ENCODE measurements around the gene FUT6. TPM values are rescaled to one million over a fixed set of nuclear protein-coding genes. Genes with fewer than 3 reads are reported as not detected.
A peak's percentile ranks its signal among the peaks of the same experiment; 100 is the strongest.

Gene FUT6
- total and polyA plus RNA-seq, 4 donors, result 2.6 to 14.0 (median 7.3) TPM

DNA sequence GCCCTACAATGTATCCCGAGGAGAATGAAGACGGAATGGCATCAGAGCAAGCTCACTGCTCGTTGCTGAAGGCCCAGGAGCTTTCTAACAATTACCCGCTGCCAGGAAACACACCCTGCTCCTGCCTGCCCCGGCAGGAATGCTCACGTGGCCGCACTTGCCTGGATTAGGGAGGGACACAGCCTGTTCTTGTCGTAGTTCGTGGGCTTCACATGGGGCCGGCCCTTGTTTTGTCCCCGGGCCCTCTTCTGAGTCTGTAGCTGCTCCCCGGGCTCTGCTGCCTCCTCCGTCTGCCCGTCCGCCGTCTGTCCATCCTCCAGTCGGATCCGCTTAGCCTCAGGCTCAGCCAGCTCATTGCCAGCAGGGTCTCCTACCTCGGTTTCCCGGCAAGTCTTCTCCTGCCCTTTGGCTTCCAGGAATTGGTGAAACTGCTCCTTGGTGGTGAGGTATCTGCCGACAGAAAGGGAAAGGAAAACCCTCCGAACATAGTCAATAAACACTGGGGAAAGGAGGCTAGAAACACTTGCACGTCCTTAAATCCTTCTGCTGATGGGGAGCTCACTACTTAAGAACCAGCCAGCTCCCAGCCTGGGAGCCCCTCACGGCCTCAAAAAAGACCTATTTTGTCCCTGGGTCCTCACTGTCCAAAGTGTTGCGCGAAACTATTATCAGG, 49.5 kb downstream of the FUT6 start:
- H3K27me3 ChIP-seq (ENCODE audit: control insufficient read depth in 4 of 4, insufficient read depth in 4 of 4, low read length in 3 of 4), result no peaks in the 10 kb centered on the region
- 82% methylated on average over 26 of the region's 26 CpGs for WGBS
- no peak for DNase-seq (ENCODE audit: low spot score)
- H3K4me3 ChIP-seq (ENCODE audit: low read depth in 1 of 3, low read length in 3 of 3), result peak overlapping the region; percentile 47 to 91 (median 67)
- peaks cover 8 to 47% (median 27%) of the 10 kb centered on the region in 4 donors for H3K36me3 ChIP-seq (ENCODE audit: control insufficient read depth in 4 of 4, insufficient read depth in 3 of 4, low read depth in 1 of 4, low read length in 3 of 4)
- no peaks in the 10 kb centered on the region for H3K9me3 ChIP-seq (ENCODE audit: control insufficient read depth in 4 of 4, low read length in 3 of 4)
- no peak for TF ChIP-seq SP1 (IDR thresholded peaks at IDR 0.05)
- TF ChIP-seq NR2F2 (IDR thresholded peaks at IDR 0.05), result no peak
- TF ChIP-seq, protein P1, sequence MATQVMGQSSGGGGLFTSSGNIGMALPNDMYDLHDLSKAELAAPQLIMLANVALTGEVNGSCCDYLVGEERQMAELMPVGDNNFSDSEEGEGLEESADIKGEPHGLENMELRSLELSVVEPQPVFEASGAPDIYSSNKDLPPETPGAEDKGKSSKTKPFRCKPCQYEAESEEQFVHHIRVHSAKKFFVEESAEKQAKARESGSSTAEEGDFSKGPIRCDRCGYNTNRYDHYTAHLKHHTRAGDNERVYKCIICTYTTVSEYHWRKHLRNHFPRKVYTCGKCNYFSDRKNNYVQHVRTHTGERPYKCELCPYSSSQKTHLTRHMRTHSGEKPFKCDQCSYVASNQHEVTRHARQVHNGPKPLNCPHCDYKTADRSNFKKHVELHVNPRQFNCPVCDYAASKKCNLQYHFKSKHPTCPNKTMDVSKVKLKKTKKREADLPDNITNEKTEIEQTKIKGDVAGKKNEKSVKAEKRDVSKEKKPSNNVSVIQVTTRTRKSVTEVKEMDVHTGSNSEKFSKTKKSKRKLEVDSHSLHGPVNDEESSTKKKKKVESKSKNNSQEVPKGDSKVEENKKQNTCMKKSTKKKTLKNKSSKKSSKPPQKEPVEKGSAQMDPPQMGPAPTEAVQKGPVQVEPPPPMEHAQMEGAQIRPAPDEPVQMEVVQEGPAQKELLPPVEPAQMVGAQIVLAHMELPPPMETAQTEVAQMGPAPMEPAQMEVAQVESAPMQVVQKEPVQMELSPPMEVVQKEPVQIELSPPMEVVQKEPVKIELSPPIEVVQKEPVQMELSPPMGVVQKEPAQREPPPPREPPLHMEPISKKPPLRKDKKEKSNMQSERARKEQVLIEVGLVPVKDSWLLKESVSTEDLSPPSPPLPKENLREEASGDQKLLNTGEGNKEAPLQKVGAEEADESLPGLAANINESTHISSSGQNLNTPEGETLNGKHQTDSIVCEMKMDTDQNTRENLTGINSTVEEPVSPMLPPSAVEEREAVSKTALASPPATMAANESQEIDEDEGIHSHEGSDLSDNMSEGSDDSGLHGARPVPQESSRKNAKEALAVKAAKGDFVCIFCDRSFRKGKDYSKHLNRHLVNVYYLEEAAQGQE (IDR thresholded peaks at IDR 0.05), result no peak
- TF ChIP-seq JUND (IDR thresholded peaks at IDR 0.05), result no peak
- TF ChIP-seq TAF1 (conservative IDR thresholded peaks at IDR 0.05), result no peak
- no peak for TF ChIP-seq RXRA (IDR thresholded peaks at IDR 0.05)
- no peak for TF ChIP-seq EGR1 (IDR thresholded peaks at IDR 0.05; ENCODE audit: low read depth in 2 of 2)
- no peak for TF ChIP-seq HNF4A (conservative IDR thresholded peaks at IDR 0.05)
- H3K4me1 ChIP-seq (ENCODE audit: control insufficient read depth in 4 of 4, insufficient read depth in 4 of 4, low read length in 3 of 4), result peaks cover 0 to 20% (median 8%) of the 10 kb centered on the region in 4 donors
- peak overlapping the region; percentile 91 to 98 for H3K27ac ChIP-seq (ENCODE audit: low read depth in 1 of 2, low read length in 2 of 2)
- H3K9ac ChIP-seq (ENCODE audit: low read depth in 1 of 2, low read length in 2 of 2), result peak overlapping the region in 1 of 2 donors; percentile 36

DNA sequence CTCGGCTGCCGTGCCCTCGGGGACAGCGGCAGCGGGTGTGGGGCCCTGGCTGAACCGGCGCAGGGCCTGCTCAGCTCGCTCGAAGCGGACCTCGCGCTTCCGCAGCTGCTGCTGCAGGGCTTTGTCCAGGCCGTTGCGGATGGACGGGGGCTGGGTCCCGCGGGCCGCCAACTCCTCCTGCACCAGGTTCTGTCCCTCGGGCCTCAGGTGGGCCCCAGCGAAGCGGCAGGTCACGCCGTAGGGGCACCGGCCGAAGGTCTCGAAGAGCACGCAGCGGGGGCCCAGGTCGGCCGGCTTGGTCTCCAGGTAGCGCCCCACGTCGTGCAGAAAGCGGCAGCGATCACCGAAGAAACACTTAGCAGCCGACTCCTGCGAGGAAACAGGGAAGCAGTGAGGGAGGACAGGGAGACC, 50.1 kb downstream of the FUT6 start:
- H3K9me3 ChIP-seq (ENCODE audit: control insufficient read depth in 4 of 4, low read length in 3 of 4), result no peaks in the 10 kb centered on the region
- WGBS, result 96% methylated on average over 39 of the region's 39 CpGs
- no peak overlapping the region for H3K27ac ChIP-seq (ENCODE audit: low read depth in 1 of 2, low read length in 2 of 2)
- H3K27me3 ChIP-seq (ENCODE audit: control insufficient read depth in 4 of 4, insufficient read depth in 4 of 4, low read length in 3 of 4), result no peaks in the 10 kb centered on the region
- H3K4me1 ChIP-seq (ENCODE audit: control insufficient read depth in 4 of 4, insufficient read depth in 4 of 4, low read length in 3 of 4), result peaks cover 0 to 17% (median 8%) of the 10 kb centered on the region in 4 donors
- H3K4me3 ChIP-seq (ENCODE audit: low read depth in 1 of 3, low read length in 3 of 3), result no peak overlapping the region
- H3K36me3 ChIP-seq (ENCODE audit: control insufficient read depth in 4 of 4, insufficient read depth in 3 of 4, low read depth in 1 of 4, low read length in 3 of 4), result peaks cover 8 to 54% (median 32%) of the 10 kb centered on the region in 4 donors
- no peak for DNase-seq (ENCODE audit: low spot score)
- no peak overlapping the region for H3K9ac ChIP-seq (ENCODE audit: low read depth in 1 of 2, low read length in 2 of 2)
- TF ChIP-seq NR2F2 (IDR thresholded peaks at IDR 0.05), result no peak
- no peak for TF ChIP-seq RAD21 (IDR thresholded peaks at IDR 0.05)
- no peak for TF ChIP-seq FOXA2 (IDR thresholded peaks at IDR 0.05)
- TF ChIP-seq GABPA (IDR thresholded peaks at IDR 0.05 in 1 of 2, conservative IDR thresholded peaks at IDR 0.05 in 1 of 2), result no peak
- no peak for TF ChIP-seq YY1 (IDR thresholded peaks at IDR 0.05)
- TF ChIP-seq, protein P1 (IDR thresholded peaks at IDR 0.05), result no peak
- TF ChIP-seq HNF4A (conservative IDR thresholded peaks at IDR 0.05), result no peak

Data from liver (tissue), 9 donors.